ENCODE data around the gene FXYD6.

- TF ChIP-seq CTCF (conservative IDR thresholded peaks at IDR 0.05; ENCODE audit: low read length) = no peak
- TF ChIP-seq EZH2phosphoT487 (IDR thresholded peaks at IDR 0.05; ENCODE audit: borderline replicate concordance, low read depth, low read length) = no peak
Observed at GRCh38 chr11:117832511-117832910, 43.9 kb downstream of the FXYD6 start.

Measured in OCI-LY7 (cell line).